Adrenal gland (tissue), 5 donors: Measurements from ENCODE around the gene PLCB1.

ENCODE experiments used
- POLR2A ChIP-seq, 2 donors: fragments of 450-650 bp; IDR thresholded peaks; one replicate each; pipeline ENCODE4 v1.6.1; 2017; ENCODE audit warnings: antibody characterized with exemption in 2 of 2, mild to moderate bottlenecking in 2 of 2, moderate library complexity in 1 of 2
- TF ChIP-seq, protein P1 (sequence below), 6 experiments: fragments of 450-650 bp in 4 of 6; fragments of 200-600 bp in 2 of 6; sonication (generic) in 1 of 6; IDR thresholded peaks; 1 replicate in 5 of 6; 2 replicates in 1 of 6; pipeline versions ENCODE4 v1.5.1 to v1.8.0; 2016 to 2021; ENCODE audit warnings: antibody characterized with exemption in 6 of 6, mild to moderate bottlenecking in 2 of 6, moderate library complexity in 1 of 6
- donor health status: DM: no; HTN: no; CAD: no.

GRCh38 chr20:8678098-8678776 lies 546.2 kb downstream of the PLCB1 start:
- no peak for TF ChIP-seq POLR2A (IDR thresholded peaks at IDR 0.05)
- TF ChIP-seq, protein P1, sequence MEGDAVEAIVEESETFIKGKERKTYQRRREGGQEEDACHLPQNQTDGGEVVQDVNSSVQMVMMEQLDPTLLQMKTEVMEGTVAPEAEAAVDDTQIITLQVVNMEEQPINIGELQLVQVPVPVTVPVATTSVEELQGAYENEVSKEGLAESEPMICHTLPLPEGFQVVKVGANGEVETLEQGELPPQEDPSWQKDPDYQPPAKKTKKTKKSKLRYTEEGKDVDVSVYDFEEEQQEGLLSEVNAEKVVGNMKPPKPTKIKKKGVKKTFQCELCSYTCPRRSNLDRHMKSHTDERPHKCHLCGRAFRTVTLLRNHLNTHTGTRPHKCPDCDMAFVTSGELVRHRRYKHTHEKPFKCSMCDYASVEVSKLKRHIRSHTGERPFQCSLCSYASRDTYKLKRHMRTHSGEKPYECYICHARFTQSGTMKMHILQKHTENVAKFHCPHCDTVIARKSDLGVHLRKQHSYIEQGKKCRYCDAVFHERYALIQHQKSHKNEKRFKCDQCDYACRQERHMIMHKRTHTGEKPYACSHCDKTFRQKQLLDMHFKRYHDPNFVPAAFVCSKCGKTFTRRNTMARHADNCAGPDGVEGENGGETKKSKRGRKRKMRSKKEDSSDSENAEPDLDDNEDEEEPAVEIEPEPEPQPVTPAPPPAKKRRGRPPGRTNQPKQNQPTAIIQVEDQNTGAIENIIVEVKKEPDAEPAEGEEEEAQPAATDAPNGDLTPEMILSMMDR (IDR thresholded peaks at IDR 0.05) = no peak
